Activated CD4-positive, alpha-beta T cell treated with anti-CD3 and anti-CD28 coated beads, Interleukin-2, amount 10 ng/mL, durations not matched to agents 7 days and 5 days (primary cell): Measurements from ENCODE around the gene OR10H3. TPM values are rescaled to one million over a fixed set of nuclear protein-coding genes. Genes with fewer than 3 reads are reported as not detected.
"Not testable (repeated sequence)": the region's sequence is repeated elsewhere in the genome, so short reads cannot be mapped to it uniquely, and the experiment has no call there.

Source experiments
- CTCF ChIA-PET: fragments of 350-600 bp; sonication (Branson Sonifier 250); formaldehyde crosslinking; loops from one replicate; lab custom pipeline; 2021; ENCODE audit warnings: antibody characterized with exemption; lab: Charles Lee
- POLR2A ChIA-PET: fragments of 350-600 bp; sonication (Branson Sonifier 250); formaldehyde crosslinking; loops from one replicate; lab custom pipeline; 2021; ENCODE audit warnings: antibody characterized with exemption; lab: Charles Lee
- DNase-seq: peaks from one replicate; pipeline ENCODE4 v3.0.0-alpha.2; 2020
- H3K27ac Mint-ChIP-seq: one replicate; pipeline ENCODE4 v1.8.0; 2021; ENCODE audit warnings: mild to moderate bottlenecking, moderate library complexity, mixed read lengths
- H3K27me3 Mint-ChIP-seq: one replicate; pipeline ENCODE4 v1.8.0; 2021; ENCODE audit warnings: mixed read lengths
- H3K36me3 Mint-ChIP-seq: one replicate; pipeline ENCODE4 v1.8.0; 2021; ENCODE audit warnings: low read depth, mixed read lengths
- H3K4me1 Mint-ChIP-seq: one replicate; pipeline ENCODE4 v1.8.0; 2021; ENCODE audit warnings: mixed read lengths
- H3K4me3 Mint-ChIP-seq: one replicate; pipeline ENCODE4 v1.8.0; 2021; ENCODE audit warnings: mild to moderate bottlenecking, moderate library complexity, mixed read lengths
- H3K9me3 Mint-ChIP-seq: one replicate; pipeline ENCODE4 v1.8.0; 2021; ENCODE audit warnings: mixed read lengths
- total RNA-seq, 2 experiments: library from RNA; stranded (reverse); gene quantifications; one replicate each; pipeline ENCODE4 v1.2.3, GENCODE V29; 2021

The OR10H3 gene
- total RNA-seq, 2 experiments from 2014 or later = not detected

DNA sequence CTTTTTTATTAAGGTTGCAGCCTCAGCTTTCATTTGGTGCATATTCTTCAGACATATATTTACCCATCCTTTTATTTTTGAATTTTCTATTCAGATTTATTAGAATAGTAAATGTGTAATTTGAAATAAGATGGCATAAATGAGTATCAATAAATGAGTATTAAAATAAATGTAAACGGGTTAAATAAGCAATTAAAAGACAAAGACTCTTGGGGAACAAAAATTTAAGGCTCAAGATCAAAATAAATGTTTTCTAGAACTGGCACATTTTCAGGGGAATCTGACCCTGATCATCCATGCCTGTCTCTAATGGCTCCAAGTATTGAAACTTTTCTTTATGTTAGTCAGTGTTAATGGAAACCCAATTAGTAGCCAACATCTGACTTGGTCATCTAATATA, 3.0 kb downstream of the OR10H3 start:
- POLR2A ChIA-PET = no interaction called here

GRCh38 chr19:15748239-15748638, 10.5 kb downstream of the OR10H3 start:
- ChIA-PET POLR2A (no interaction called here), CTCF (no interaction called here)
- no peaks in the 10 kb centered on the region for H3K36me3 Mint-ChIP-seq
- no peaks in the 10 kb centered on the region for H3K4me1 Mint-ChIP-seq
- DNase-seq = no peak
- H3K27me3 Mint-ChIP-seq = peaks cover 49% of the 10 kb centered on the region
- no peak overlapping the region for H3K27ac Mint-ChIP-seq
- no peak overlapping the region for H3K4me3 Mint-ChIP-seq
- no peaks in the 10 kb centered on the region for H3K9me3 Mint-ChIP-seq

More for the DNA sequence above, 3.0 kb downstream of the OR10H3 start:
- H3K36me3 Mint-ChIP-seq = no peaks in the 10 kb centered on the region
- H3K4me3 Mint-ChIP-seq = no peak overlapping the region
- DNase-seq = no peak
- H3K9me3 Mint-ChIP-seq = peaks cover 13% of the 10 kb centered on the region
- peaks cover 19% of the 10 kb centered on the region for H3K27me3 Mint-ChIP-seq
- CTCF ChIA-PET = no interaction called here
- H3K27ac Mint-ChIP-seq = no peak overlapping the region
- H3K4me1 Mint-ChIP-seq = no peaks in the 10 kb centered on the region

DNA sequence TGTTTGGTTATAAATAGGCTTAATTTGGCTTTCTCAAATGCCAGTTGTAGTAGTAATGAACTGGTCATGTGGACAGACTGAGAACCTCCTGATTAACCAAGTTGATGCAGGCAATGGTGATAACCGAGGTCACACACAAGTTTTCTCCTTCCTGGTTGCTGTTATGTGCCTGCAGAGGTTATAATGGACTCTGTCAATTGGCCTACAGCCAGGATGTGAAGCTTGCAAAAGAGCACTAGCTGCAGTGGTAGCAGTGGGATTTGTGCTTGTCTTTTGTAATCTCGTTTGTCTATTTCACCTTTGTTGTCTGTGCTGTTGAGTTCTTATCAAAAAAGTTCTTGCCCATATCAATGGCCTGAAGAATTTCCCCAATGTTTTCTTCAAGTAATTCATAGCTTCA, 20.6 kb downstream of the OR10H3 start:
- ChIA-PET POLR2A (no interaction called here), CTCF (no interaction called here)
- no peak overlapping the region for H3K4me3 Mint-ChIP-seq
- peaks cover 6% of the 10 kb centered on the region for H3K4me1 Mint-ChIP-seq
- peaks cover 50% of the 10 kb centered on the region for H3K27me3 Mint-ChIP-seq
- no peak overlapping the region for H3K27ac Mint-ChIP-seq
- no peaks in the 10 kb centered on the region for H3K36me3 Mint-ChIP-seq
- DNase-seq = no peak
- H3K9me3 Mint-ChIP-seq = no peaks in the 10 kb centered on the region

- DNase-seq = no peak
- no peak overlapping the region for H3K27ac Mint-ChIP-seq
- no peaks in the 10 kb centered on the region for H3K9me3 Mint-ChIP-seq
- H3K36me3 Mint-ChIP-seq = no peaks in the 10 kb centered on the region
- peaks cover 6% of the 10 kb centered on the region for H3K4me1 Mint-ChIP-seq
- POLR2A ChIA-PET = no interaction called here
- CTCF ChIA-PET = interaction anchor here (0.9 kb wide), 1 partner anchor 8 kb away, joined by 3 read pairs; no protein-coding TSS in a partner anchor
- H3K4me3 Mint-ChIP-seq = no peak overlapping the region
- peaks cover 45% of the 10 kb centered on the region for H3K27me3 Mint-ChIP-seq
Observed at GRCh38 chr19:15759962-15760565, 22.3 kb downstream of the OR10H3 start.

DNA sequence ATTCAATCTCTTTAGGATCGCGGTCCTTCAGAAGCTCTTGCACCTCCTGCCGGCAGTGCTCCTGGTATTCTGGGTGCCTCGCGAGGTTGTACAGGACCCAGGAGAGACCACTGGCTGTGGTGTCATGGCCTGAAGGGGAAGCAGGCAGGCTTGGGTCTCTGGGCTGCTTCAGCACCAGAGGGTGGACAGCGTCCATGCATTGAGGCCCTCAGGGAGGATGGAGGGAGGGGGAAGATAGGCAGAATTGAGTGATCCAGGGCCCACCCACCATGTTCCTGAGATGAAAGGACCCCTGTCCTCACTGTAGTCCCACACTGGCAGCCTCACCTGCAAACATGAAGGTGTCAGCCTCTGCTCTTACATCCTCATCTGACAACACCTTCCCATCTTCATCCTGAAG, 31.8 kb downstream of the OR10H3 start:
- Mint-ChIP-seq H3K4me3 (no peak overlapping the region), H3K4me1 (no peaks in the 10 kb centered on the region), H3K27me3 (peaks cover 12% of the 10 kb centered on the region), H3K27ac (no peak overlapping the region), H3K36me3 (no peaks in the 10 kb centered on the region), H3K9me3 (no peaks in the 10 kb centered on the region)
- DNase-seq = no peak
- ChIA-PET CTCF (no interaction called here), POLR2A (no interaction called here)

DNA sequence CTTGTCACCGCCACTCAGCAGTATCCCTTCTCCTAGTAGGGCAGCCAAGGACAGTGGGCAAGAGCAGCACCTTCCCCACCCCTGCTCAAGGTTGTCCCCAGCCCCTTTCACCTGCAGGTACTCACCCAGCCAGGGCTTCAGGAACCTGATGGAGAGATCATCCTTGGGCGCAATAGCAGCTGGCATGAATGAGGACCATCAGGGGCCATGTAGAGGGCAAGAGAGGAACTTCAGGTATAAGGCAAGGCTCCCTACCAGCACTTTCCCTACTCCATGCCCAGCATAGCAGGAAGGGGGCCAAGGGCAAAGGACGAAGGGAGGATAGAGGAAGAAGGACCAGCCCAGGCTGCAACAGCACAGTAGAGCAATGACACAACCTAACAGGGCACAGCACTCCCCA, 36.4 kb downstream of the OR10H3 start:
- CTCF ChIA-PET, H3K4me3 Mint-ChIP-seq, H3K4me1 Mint-ChIP-seq, H3K27me3 Mint-ChIP-seq, H3K27ac Mint-ChIP-seq, DNase-seq, H3K9me3 Mint-ChIP-seq, POLR2A ChIA-PET, H3K36me3 Mint-ChIP-seq: not testable (repeated sequence)

- Mint-ChIP-seq H3K27me3 (peaks cover 1% of the 10 kb centered on the region), H3K4me3 (no peak overlapping the region), H3K36me3 (no peaks in the 10 kb centered on the region), H3K9me3 (no peaks in the 10 kb centered on the region), H3K27ac (no peak overlapping the region), H3K4me1 (no peaks in the 10 kb centered on the region)
- POLR2A ChIA-PET = no interaction called here
- CTCF ChIA-PET = no interaction called here
- DNase-seq = no peak
Observed at GRCh38 chr19:15775249-15775648, 37.5 kb downstream of the OR10H3 start.

DNA sequence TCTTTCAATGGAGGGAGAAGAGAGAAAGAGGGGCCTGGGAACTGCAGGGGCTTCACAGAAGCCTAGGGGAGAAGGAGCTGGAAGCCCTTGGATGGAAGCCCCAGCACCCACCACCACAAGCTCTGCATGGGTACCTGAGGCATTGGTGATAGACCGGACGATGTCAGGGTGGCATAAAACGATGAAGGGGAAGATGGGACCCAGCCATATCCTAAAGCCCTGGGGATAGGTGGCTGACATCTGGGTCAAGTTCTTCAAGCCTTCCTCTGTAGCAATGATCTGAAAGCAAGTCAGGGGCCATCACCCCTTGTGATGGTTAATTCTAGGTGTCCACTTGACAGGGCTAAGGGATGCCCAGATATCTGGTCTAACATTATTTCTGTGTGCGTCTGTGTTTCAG, 38.5 kb downstream of the OR10H3 start:
- Mint-ChIP-seq H3K27me3 (peaks cover 1% of the 10 kb centered on the region), H3K36me3 (no peaks in the 10 kb centered on the region), H3K4me1 (no peaks in the 10 kb centered on the region), H3K4me3 (no peak overlapping the region), H3K27ac (no peak overlapping the region), H3K9me3 (no peaks in the 10 kb centered on the region)
- POLR2A ChIA-PET = no interaction called here
- CTCF ChIA-PET = no interaction called here
- DNase-seq = no peak

DNA sequence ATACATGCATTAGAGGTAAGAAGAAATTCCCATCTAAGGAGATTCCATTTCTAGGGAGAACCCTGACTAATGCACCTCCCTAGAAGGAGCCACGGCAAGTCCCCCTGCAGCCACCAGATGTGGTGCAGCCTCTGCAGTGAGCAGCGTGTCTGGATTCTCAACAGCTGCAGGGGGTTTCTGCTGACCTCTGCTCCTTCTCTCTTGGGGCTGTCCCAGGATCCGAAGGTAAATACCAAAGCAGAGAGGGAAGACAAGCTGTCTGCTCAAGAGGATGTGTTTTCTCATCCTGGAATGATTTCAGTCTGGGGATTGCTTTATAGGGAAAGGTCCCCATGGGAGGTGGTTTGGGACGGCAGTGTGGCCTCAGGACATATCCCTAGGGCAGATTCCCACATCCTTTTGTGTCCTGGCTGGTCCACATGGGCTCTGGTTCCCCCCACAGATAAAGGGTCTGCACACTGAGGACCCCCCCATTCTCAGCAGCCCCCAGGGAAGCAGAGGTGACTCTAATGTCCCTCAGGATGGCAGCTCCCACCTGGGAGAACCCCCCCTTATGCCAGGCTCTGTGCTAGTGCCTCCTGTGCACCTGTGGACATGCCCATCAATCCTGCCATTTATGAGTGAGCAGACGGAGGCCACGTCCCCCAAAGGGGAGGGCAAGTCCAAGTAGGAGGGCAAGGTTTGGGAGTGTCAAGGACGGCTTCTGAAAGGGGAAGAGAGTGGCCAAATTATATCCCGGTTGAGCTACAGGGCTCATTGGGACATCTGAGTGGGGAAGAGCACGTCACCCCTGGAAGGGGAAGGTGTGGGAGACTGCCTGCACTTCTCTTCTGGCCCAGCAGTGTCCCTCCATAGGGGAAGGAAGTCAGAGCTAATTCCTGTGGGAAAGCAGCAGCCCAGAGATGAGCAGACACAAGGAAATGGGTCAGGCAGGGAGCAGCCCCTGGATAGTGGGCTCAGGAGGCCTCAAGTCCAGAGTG, 39.5 kb downstream of the OR10H3 start:
- peaks cover 1% of the 10 kb centered on the region for H3K27me3 Mint-ChIP-seq
- H3K9me3 Mint-ChIP-seq = no peaks in the 10 kb centered on the region
- H3K4me1 Mint-ChIP-seq = no peaks in the 10 kb centered on the region
- POLR2A ChIA-PET = no interaction called here
- CTCF ChIA-PET = no interaction called here
- no peak overlapping the region for H3K27ac Mint-ChIP-seq
- no peak overlapping the region for H3K4me3 Mint-ChIP-seq
- H3K36me3 Mint-ChIP-seq = no peaks in the 10 kb centered on the region
- DNase-seq = no peak

- H3K4me3 Mint-ChIP-seq = no peak overlapping the region
- no peaks in the 10 kb centered on the region for H3K27me3 Mint-ChIP-seq
- no peaks in the 10 kb centered on the region for H3K36me3 Mint-ChIP-seq
- POLR2A ChIA-PET = no interaction called here
- no peak for DNase-seq
- no peaks in the 10 kb centered on the region for H3K4me1 Mint-ChIP-seq
- no peaks in the 10 kb centered on the region for H3K9me3 Mint-ChIP-seq
- CTCF ChIA-PET = interaction anchor here (0.5 kb wide), 1 partner anchor 32 kb away, joined by 3 read pairs; no protein-coding TSS in a partner anchor
- H3K27ac Mint-ChIP-seq = no peak overlapping the region
Observed at GRCh38 chr19:15779756-15780476, 42.1 kb downstream of the OR10H3 start.

GRCh38 chr19:15780610-15781418, 43.0 kb downstream of the OR10H3 start:
- Mint-ChIP-seq H3K4me3 (no peak overlapping the region), H3K27me3 (no peaks in the 10 kb centered on the region), H3K4me1 (no peaks in the 10 kb centered on the region), H3K36me3 (no peaks in the 10 kb centered on the region), H3K27ac (no peak overlapping the region), H3K9me3 (no peaks in the 10 kb centered on the region)
- DNase-seq = no peak
- ChIA-PET POLR2A (no interaction called here), CTCF (interaction anchor here (0.5 kb wide), 1 partner anchor 31 kb away, joined by 3 read pairs; no protein-coding TSS in a partner anchor)

- Mint-ChIP-seq H3K4me1 (no peaks in the 10 kb centered on the region), H3K27me3 (no peaks in the 10 kb centered on the region), H3K4me3 (no peak overlapping the region), H3K27ac (no peak overlapping the region), H3K36me3 (no peaks in the 10 kb centered on the region), H3K9me3 (no peaks in the 10 kb centered on the region)
- ChIA-PET POLR2A (no interaction called here), CTCF (interaction anchor here (0.6 kb wide), 1 partner anchor 148 kb away, joined by 4 read pairs; no protein-coding TSS in a partner anchor)
- DNase-seq = no peak
Observed at GRCh38 chr19:15781661-15782060, 43.9 kb downstream of the OR10H3 start.
